Measurements from ENCODE around the gene SIVA1. TPM values are rescaled to one million over a fixed set of nuclear protein-coding genes. Genes with fewer than 3 reads are reported as not detected.

The SIVA1 gene
- total and polyA plus RNA-seq, 7 donors = 55.8 to 233 (median 105) TPM

- Histone ChIP-seq H3K36me3 (ENCODE audit: insufficient read depth in 1 of 2, low read depth in 1 of 2) (no peaks in the 10 kb centered on the region), H3K4me3 (peak overlapping the region; percentile 79), H3K27ac (peak overlapping the region; percentile 88), H3K27me3 (ENCODE audit: insufficient read depth in 3 of 3, low read length in 2 of 3) (no peaks in the 10 kb centered on the region), H3K9me3 (no peaks in the 10 kb centered on the region), H3K4me1 (peaks cover 33% of the 10 kb centered on the region)
- DNase-seq = peak; percentile 91 to 93
- peak; percentile 67 to 84 (median 80) for ATAC-seq
- 3 to 6% (median 3%) methylated on average over 45 to 83 of the region's 83 CpGs for WGBS, 3 donors
- peak; percentile 36 for TF ChIP-seq CTCF (IDR thresholded peaks at IDR 0.05)
- intact Hi-C loops (cut with DNase I) = no loop called here
Observed at GRCh38 chr14:104800015-104800770, 47.2 kb downstream of the SIVA1 start.

- intact Hi-C loops (cut with DNase I) = no loop called here
- Histone ChIP-seq H3K36me3 (ENCODE audit: insufficient read depth in 1 of 2, low read depth in 1 of 2) (no peaks in the 10 kb centered on the region), H3K9me3 (no peaks in the 10 kb centered on the region), H3K27ac (peak within 1 kb of the TSS; percentile 88), H3K27me3 (ENCODE audit: insufficient read depth in 3 of 3, low read length in 2 of 3) (no peaks in the 10 kb centered on the region), H3K4me3 (peak within 1 kb of the TSS; percentile 79), H3K4me1 (peaks cover 39% of the 10 kb centered on the region)
- no peak for TF ChIP-seq CTCF (IDR thresholded peaks at IDR 0.05)
- WGBS, 3 donors = 2 to 7% (median 3%) methylated on average over 60 to 105 of the region's 105 CpGs
- ATAC-seq (peak; percentile 1 to 36 (median 26)), DNase-seq (peak; percentile 64 to 75)
Observed at GRCh38 chr14:104800771-104801519, 48.0 kb downstream of the SIVA1 start, which contains the start of gene ZBTB42. ZBTB42 (plus strand) TSS chr14:104801101; CDS start chr14:104801198, 97 bp downstream.

GRCh38 chr14:104801520-104802393, 48.8 kb downstream of the SIVA1 start:
- intact Hi-C loops (cut with DNase I) = no loop called here
- Histone ChIP-seq H3K36me3 (ENCODE audit: insufficient read depth in 1 of 2, low read depth in 1 of 2) (no peaks in the 10 kb centered on the region), H3K27ac (peak overlapping the region; percentile 88), H3K4me3 (peak overlapping the region; percentile 79), H3K9me3 (no peaks in the 10 kb centered on the region), H3K4me1 (peaks cover 37% of the 10 kb centered on the region), H3K27me3 (ENCODE audit: insufficient read depth in 3 of 3, low read length in 2 of 3) (no peaks in the 10 kb centered on the region)
- ATAC-seq (no peak), DNase-seq (no peak)
- TF ChIP-seq CTCF (IDR thresholded peaks at IDR 0.05) = no peak
- WGBS, 3 donors = 75 to 81% (median 78%) methylated on average over 43 to 45 of the region's 45 CpGs

- no peak for TF ChIP-seq CTCF (IDR thresholded peaks at IDR 0.05)
- 58 to 79% (median 61%) methylated on average over 20 of the region's 20 CpGs for WGBS, 3 donors
- intact Hi-C loops (cut with DNase I) = no loop called here
- Histone ChIP-seq H3K4me1 (peaks cover 37% of the 10 kb centered on the region), H3K27ac (no peak overlapping the region), H3K4me3 (peak overlapping the region; percentile 4), H3K27me3 (ENCODE audit: insufficient read depth in 3 of 3, low read length in 2 of 3) (no peaks in the 10 kb centered on the region), H3K36me3 (ENCODE audit: insufficient read depth in 1 of 2, low read depth in 1 of 2) (no peaks in the 10 kb centered on the region), H3K9me3 (no peaks in the 10 kb centered on the region)
- no peak for DNase-seq
- no peak for ATAC-seq
Observed at GRCh38 chr14:104802394-104803184, 49.6 kb downstream of the SIVA1 start.
